Endodermal cell (in vitro differentiated cells): ENCODE measurements around the gene POU2F3. TPM values are rescaled to one million over a fixed set of nuclear protein-coding genes. Genes with fewer than 3 reads are reported as not detected.

Experiments used
- DNase-seq: peaks from one replicate; pipeline ENCODE4 v3.0.0-alpha.2; 2017
- H3K27ac ChIP-seq: 2 replicates; pipeline ENCODE4 v1.5.1; 2013; ENCODE audit warnings: mild to moderate bottlenecking, low read depth, low read length, moderate library complexity
- H3K27me3 ChIP-seq: 2 replicates; pipeline ENCODE4 v1.6.1; 2013; ENCODE audit warnings: mild to moderate bottlenecking, low read length, moderate library complexity; ENCODE audit not compliant: insufficient read depth, control insufficient read depth, poor library complexity, severe bottlenecking
- H3K36me3 ChIP-seq: 2 replicates; pipeline ENCODE4 v1.7.0; 2013; ENCODE audit warnings: mild to moderate bottlenecking, low read length, moderate library complexity; ENCODE audit not compliant: control insufficient read depth, insufficient read depth
- H3K4me1 ChIP-seq: one replicate; pipeline ENCODE4 v1.7.0; 2013; ENCODE audit warnings: low read length; ENCODE audit not compliant: control insufficient read depth, insufficient read depth
- H3K4me3 ChIP-seq: 2 replicates; pipeline ENCODE4 v1.5.1; 2013; ENCODE audit warnings: mild to moderate bottlenecking, low read length, moderate library complexity
- H3K9ac ChIP-seq: 2 replicates; pipeline ENCODE4 v1.6.1; 2013; ENCODE audit warnings: mild to moderate bottlenecking, low read length, moderate library complexity; ENCODE audit not compliant: poor library complexity, severe bottlenecking; ENCODE audit errors: extremely low read depth
- H3K9me3 ChIP-seq: 2 replicates; pipeline ENCODE4 v1.6.1; 2013; ENCODE audit warnings: mild to moderate bottlenecking, low read length, moderate library complexity; ENCODE audit not compliant: control insufficient read depth
- H3K27ac Mint-ChIP-seq: 2 replicates; pipeline ENCODE4 v1.8.0; 2020; ENCODE audit warnings: mixed read lengths
- H3K27me3 Mint-ChIP-seq: 2 replicates; pipeline ENCODE4 v1.8.0; 2021; ENCODE audit warnings: mild to moderate bottlenecking, mixed read lengths; ENCODE audit not compliant: insufficient read depth
- H3K36me3 Mint-ChIP-seq: 2 replicates; pipeline ENCODE4 v1.8.0; 2020; ENCODE audit warnings: low read depth, mixed read lengths
- H3K4me1 Mint-ChIP-seq: 2 replicates; pipeline ENCODE4 v1.8.0; 2020; ENCODE audit warnings: mixed read lengths
- H3K4me3 Mint-ChIP-seq: 2 replicates; pipeline ENCODE4 v1.8.0; 2020; ENCODE audit warnings: mild to moderate bottlenecking, moderate library complexity, mixed read lengths
- H3K9me3 Mint-ChIP-seq: 2 replicates; pipeline ENCODE4 v1.8.0; 2020; ENCODE audit warnings: mild to moderate bottlenecking, mixed read lengths
- CTCF ChIP-seq: fragments of 200-600 bp; sonication (generic); conservative IDR thresholded peaks from 2 replicates; pipeline ENCODE4 v1.5.0; 2021; ENCODE audit warnings: antibody characterized with exemption, mild to moderate bottlenecking
- WGBS, 2 experiments: methylation state at CpG; one replicate each; pipeline versions ENCODE4 v1.1.5 to v1.1.7; 2013; ENCODE audit warnings: missing lambda C conversion rate in 2 of 2, mixed read lengths in 1 of 2; ENCODE audit not compliant: insufficient coverage in 1 of 2, insufficient read length in 1 of 2; 5-methylcytosine and 5-hydroxymethylcytosine counted together
- total RNA-seq, 2 donors: library from RNA; stranded (reverse); fragmentation: NEBNext Ultra II Directional in 1 of 2; extraction: Animal tissue kit (Norgen Biotek cat#: 25700) in 1 of 2; gene quantifications; 2 replicates in 1 of 2; 3 replicates in 1 of 2; pipeline ENCODE4 v1.2.1, GENCODE V29; 2021

Gene POU2F3
- total RNA-seq, 2 donors from 2014 or later = 0.46 TPM; not detected in 1

GRCh38 chr11:120302001-120302805 is 62.3 kb downstream of the POU2F3 start:
- no peaks in the 10 kb centered on the region for H3K36me3 Mint-ChIP-seq
- WGBS, 2 experiments = 80 to 85% methylated on average over 1 to 6 of the region's 6 CpGs
- H3K9me3 ChIP-seq = no peaks in the 10 kb centered on the region
- H3K4me1 Mint-ChIP-seq = peaks cover 18% of the 10 kb centered on the region
- H3K4me3 ChIP-seq = no peak overlapping the region
- no peak overlapping the region for H3K4me3 Mint-ChIP-seq
- no peak for TF ChIP-seq CTCF
- peak overlapping the region; percentile 18 for H3K27ac Mint-ChIP-seq
- H3K9me3 Mint-ChIP-seq = no peaks in the 10 kb centered on the region
- peaks cover 9% of the 10 kb centered on the region for H3K27me3 Mint-ChIP-seq
- no peaks in the 10 kb centered on the region for H3K36me3 ChIP-seq
- H3K4me1 ChIP-seq = peaks cover 2% of the 10 kb centered on the region
- peak; percentile 69 for DNase-seq
- no peak overlapping the region for H3K9ac ChIP-seq
- no peak overlapping the region for H3K27ac ChIP-seq
- no peaks in the 10 kb centered on the region for H3K27me3 ChIP-seq

DNA sequence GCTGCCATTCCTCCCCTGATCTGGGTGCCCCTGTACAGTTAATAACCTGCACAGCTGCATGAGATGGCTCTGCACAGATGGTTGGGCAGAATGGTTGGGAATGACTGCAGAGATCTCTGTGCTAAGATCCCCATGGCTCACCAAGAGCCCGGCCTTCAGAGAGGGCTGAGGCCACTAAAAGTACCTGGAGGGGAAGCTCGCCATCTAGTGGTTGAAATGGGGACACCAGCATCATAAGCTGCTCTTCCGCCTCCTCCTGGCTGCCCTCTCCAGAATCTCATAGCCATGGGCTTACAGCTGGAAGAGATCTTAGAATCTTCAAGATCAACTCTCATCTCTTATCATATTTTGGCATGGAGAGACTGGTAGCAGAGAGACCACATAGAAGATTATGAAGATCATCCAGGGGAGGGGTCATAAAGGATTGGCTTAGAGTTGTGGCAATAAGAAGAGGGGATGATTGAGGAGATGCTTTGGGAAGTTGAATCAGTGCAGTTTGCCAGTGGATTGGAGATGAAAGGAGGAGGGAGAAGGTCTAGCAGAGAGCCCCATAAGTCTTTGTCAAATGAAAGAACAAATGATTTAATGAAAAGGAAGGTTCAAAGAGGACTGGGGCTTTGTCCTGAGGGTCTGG is 63.2 kb downstream of the POU2F3 start:
- H3K9me3 Mint-ChIP-seq = no peaks in the 10 kb centered on the region
- 19 to 40% methylated on average over 1 to 3 of the region's 3 CpGs for WGBS, 2 experiments

DNA sequence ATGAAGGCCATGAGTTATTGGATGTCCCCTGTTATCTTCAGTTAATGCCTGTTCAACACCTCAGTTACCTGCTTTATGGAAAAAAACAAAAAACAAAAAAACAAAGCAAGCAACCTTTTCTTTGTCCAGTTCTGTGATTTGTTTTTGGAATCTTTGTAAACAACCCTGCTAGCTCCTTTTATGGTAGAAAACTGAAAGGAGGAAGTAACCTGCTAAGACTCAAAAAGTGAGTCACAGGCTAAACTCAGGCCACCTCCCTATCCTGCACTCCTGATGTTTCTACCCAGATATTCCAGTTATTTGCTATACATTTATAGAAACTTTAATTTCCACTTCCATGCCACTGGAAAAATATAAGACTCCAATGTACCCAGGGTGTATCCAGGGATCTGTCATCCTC is 64.6 kb downstream of the POU2F3 start:
- no peak for TF ChIP-seq CTCF
- Mint-ChIP-seq H3K4me3 (no peak overlapping the region), H3K27ac (no peak overlapping the region), H3K27me3 (peaks cover 9% of the 10 kb centered on the region), H3K4me1 (peaks cover 18% of the 10 kb centered on the region), H3K9me3 (no peaks in the 10 kb centered on the region), H3K36me3 (no peaks in the 10 kb centered on the region)
- H3K4me1 ChIP-seq = peaks cover 2% of the 10 kb centered on the region
- H3K36me3 ChIP-seq = no peaks in the 10 kb centered on the region
- H3K4me3 ChIP-seq = no peak overlapping the region
- no peak overlapping the region for H3K9ac ChIP-seq
- DNase-seq = no peak
- H3K27me3 ChIP-seq = no peaks in the 10 kb centered on the region
- no peaks in the 10 kb centered on the region for H3K9me3 ChIP-seq
- H3K27ac ChIP-seq = no peak overlapping the region

More for the DNA sequence above, 63.2 kb downstream of the POU2F3 start:
- H3K27me3 ChIP-seq = no peaks in the 10 kb centered on the region
- H3K36me3 ChIP-seq = no peaks in the 10 kb centered on the region
- no peaks in the 10 kb centered on the region for H3K36me3 Mint-ChIP-seq
- peak; percentile 94 for DNase-seq
- no peak overlapping the region for H3K9ac ChIP-seq
- no peak overlapping the region for H3K4me3 Mint-ChIP-seq
- H3K27me3 Mint-ChIP-seq = peaks cover 9% of the 10 kb centered on the region
- peak; percentile 97 for TF ChIP-seq CTCF
- H3K4me3 ChIP-seq = no peak overlapping the region
- H3K4me1 Mint-ChIP-seq = peaks cover 18% of the 10 kb centered on the region
- no peaks in the 10 kb centered on the region for H3K9me3 ChIP-seq
- no peak overlapping the region for H3K27ac Mint-ChIP-seq
- peaks cover 2% of the 10 kb centered on the region for H3K4me1 ChIP-seq
- H3K27ac ChIP-seq = no peak overlapping the region
